Skeletal muscle tissue (tissue), 4 donors: Measurements from ENCODE around the gene KLK2. TPM values are rescaled to one million over a fixed set of nuclear protein-coding genes. Genes with fewer than 3 reads are reported as not detected.

Source experiments
- H3K27ac ChIP-seq: one replicate; pipeline ENCODE4 v1.7.0; 2013; ENCODE audit warnings: mild to moderate bottlenecking, low read depth, low read length, inconsistent platforms
- H3K27me3 ChIP-seq, 3 donors: one replicate each; pipeline ENCODE4 v1.7.0; 2013; ENCODE audit warnings: low read length in 3 of 3; ENCODE audit not compliant: control insufficient read depth in 3 of 3, insufficient read depth in 3 of 3
- H3K36me3 ChIP-seq, 3 donors: one replicate each; pipeline ENCODE4 v1.7.0; 2013; ENCODE audit warnings: low read length in 3 of 3; ENCODE audit not compliant: control insufficient read depth in 3 of 3, insufficient read depth in 3 of 3
- H3K4me1 ChIP-seq, 3 donors: one replicate each; pipeline ENCODE4 v1.7.0; 2013; ENCODE audit warnings: low read length in 3 of 3, mild to moderate bottlenecking in 3 of 3; ENCODE audit not compliant: control insufficient read depth in 3 of 3, insufficient read depth in 3 of 3
- H3K4me3 ChIP-seq, 3 donors: one replicate each; pipeline ENCODE4 v1.7.0; 2013; ENCODE audit warnings: low read length in 3 of 3
- H3K9ac ChIP-seq, 3 donors: one replicate each; pipeline ENCODE4 v1.7.0; 2013; ENCODE audit warnings: low read length in 3 of 3, mild to moderate bottlenecking in 3 of 3, moderate library complexity in 2 of 3, low read depth in 1 of 3
- H3K9me3 ChIP-seq, 3 donors: one replicate each; pipeline ENCODE4 v1.7.0; 2013; ENCODE audit warnings: low read length in 3 of 3; ENCODE audit not compliant: control insufficient read depth in 3 of 3
- total RNA-seq: library from RNA; depleted of rRNA; stranded (reverse); fragments of >200 nt; gene quantifications from one replicate; pipeline ENCODE4 v1.2.3, GENCODE V29; 2014
- donor health status: Osteomylitis.

The KLK2 gene
- total RNA-seq, 1 donor from 2014 or later, result not detected

DNA sequence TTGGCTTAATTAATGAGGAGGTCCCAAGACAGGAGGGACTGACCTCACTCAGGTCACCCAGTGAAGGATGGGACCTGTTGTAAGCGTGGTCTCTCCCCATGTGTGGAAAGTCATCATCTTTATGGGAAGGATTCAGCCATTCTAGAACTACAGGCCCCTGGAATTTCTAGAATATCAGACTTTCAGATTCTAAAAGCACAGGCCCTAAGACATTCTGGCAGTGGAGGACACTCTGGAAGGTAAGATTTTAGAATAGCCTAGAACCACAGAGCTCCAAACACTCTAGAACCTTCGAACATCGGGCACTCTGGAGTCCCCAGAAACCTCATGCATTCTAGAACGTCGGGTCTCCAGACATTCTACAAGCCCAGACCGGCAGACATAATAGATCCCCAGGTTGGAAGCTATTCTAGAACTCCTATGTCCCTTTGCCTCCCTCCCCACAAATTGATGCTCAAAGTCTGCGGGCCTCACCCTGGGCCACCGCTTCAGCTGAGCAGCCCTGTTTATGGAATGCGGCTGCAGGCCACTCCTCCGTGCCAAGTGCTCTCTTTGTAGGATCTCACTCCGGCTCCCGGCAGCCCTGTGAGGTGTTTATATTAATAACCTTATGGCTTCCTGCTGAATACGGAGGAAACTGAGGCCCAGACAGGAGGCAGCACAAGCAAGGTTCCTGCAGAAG lies 38.0 kb upstream of the KLK2 start:
- Histone ChIP-seq H3K36me3 (no peaks in the 10 kb centered on the region), H3K27me3 (peaks cover 33 to 53% (median 36%) of the 10 kb centered on the region in 3 donors), H3K9me3 (no peaks in the 10 kb centered on the region), H3K9ac (no peak overlapping the region), H3K27ac (no peak overlapping the region), H3K4me1 (peaks cover 6 to 9% (median 8%) of the 10 kb centered on the region in 3 donors), H3K4me3 (peak overlapping the region; percentile 50 to 71 (median 56))

GRCh38 chr19:50835785-50836542 lies 37.3 kb upstream of the KLK2 start:
- H3K27me3 ChIP-seq, result peaks cover 33 to 48% (median 36%) of the 10 kb centered on the region in 3 donors

DNA sequence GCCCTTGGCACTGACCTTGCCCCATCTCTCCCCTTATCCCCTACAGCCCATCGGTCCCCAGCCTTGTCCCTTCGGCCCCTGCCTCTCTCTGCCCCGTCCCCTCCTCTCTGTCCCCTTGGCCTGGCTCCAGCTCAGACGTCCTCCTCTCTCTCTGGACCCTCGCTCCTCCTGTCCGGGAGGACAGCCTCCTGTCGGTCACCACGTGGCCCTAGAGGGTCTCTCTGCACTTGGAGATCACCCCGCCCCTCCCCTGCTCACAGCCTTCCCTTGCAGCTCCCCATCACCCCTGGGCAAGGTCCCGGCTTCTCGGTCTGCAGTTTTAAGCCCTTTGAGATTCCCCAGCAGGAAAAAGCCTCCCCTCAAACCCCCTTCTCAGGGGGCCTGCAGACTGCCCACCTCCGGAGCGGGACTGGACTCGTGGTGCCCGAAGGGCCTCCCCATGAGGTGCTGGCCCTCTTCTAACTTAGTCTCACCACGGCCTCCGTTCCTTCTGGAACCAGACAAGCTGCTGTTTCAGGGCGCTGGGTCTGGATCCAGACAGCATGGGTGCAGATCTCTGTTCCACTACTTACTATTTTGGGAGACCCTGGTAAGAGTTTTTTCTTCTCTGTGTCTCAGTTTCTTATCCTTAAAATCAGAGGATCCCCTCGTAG lies 36.6 kb upstream of the KLK2 start:
- Histone ChIP-seq H3K27ac (no peak overlapping the region), H3K9ac (no peak overlapping the region), H3K27me3 (peaks cover 33 to 43% (median 33%) of the 10 kb centered on the region in 3 donors), H3K9me3 (no peaks in the 10 kb centered on the region), H3K36me3 (no peaks in the 10 kb centered on the region), H3K4me3 (no peak overlapping the region), H3K4me1 (peaks cover 6 to 9% (median 8%) of the 10 kb centered on the region in 3 donors)

More at GRCh38 chr19:50835785-50836542, 37.3 kb upstream of the KLK2 start:
- H3K9me3 ChIP-seq, result no peaks in the 10 kb centered on the region
- no peak overlapping the region for H3K27ac ChIP-seq
- H3K4me3 ChIP-seq, result peak overlapping the region; percentile 50 to 71 (median 56)
- peaks cover 6 to 9% (median 8%) of the 10 kb centered on the region in 3 donors for H3K4me1 ChIP-seq
- no peaks in the 10 kb centered on the region for H3K36me3 ChIP-seq
- H3K9ac ChIP-seq, result peak overlapping the region in 1 of 3 donors; percentile 25

- Histone ChIP-seq H3K9ac (no peak overlapping the region), H3K4me1 (peaks cover 6 to 9% (median 8%) of the 10 kb centered on the region in 3 donors), H3K27me3 (peaks cover 30 to 43% (median 33%) of the 10 kb centered on the region in 3 donors), H3K27ac (no peak overlapping the region), H3K4me3 (no peak overlapping the region), H3K9me3 (no peaks in the 10 kb centered on the region), H3K36me3 (no peaks in the 10 kb centered on the region)
Observed at GRCh38 chr19:50837300-50837699, 35.9 kb upstream of the KLK2 start.

DNA sequence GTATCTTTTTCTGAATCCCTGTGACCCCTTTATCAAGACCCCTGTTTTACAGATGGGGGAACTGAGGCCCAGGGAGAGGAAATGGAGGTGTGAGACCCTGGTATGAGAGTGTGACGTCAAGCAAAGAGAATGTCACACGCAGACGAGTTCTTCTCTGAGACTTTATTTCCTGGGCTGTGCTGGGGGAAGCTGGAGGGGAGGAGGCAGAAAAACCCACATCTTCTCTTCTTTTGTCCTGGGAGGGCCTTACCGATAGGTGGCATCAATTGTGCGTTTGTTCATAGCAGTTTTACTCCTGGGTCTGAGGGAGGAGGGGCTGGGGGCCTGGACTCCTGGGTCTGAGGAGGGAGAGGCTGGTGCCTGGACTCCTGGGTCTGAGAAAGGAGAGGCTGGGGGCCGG lies 35.0 kb upstream of the KLK2 start:
- peaks cover 28 to 35% (median 33%) of the 10 kb centered on the region in 3 donors for H3K27me3 ChIP-seq
- no peak overlapping the region for H3K27ac ChIP-seq
- H3K4me3 ChIP-seq, result no peak overlapping the region

GRCh38 chr19:50839712-50840655 lies 33.3 kb upstream of the KLK2 start:
- Histone ChIP-seq H3K4me1 (peaks cover 6 to 9% (median 8%) of the 10 kb centered on the region in 3 donors), H3K9ac (no peak overlapping the region), H3K27ac (no peak overlapping the region), H3K36me3 (no peaks in the 10 kb centered on the region), H3K27me3 (peaks cover 22 to 31% (median 29%) of the 10 kb centered on the region in 3 donors), H3K9me3 (peaks cover 0 to 3% (median 0%) of the 10 kb centered on the region in 3 donors), H3K4me3 (no peak overlapping the region)

More for the DNA sequence above, 35.0 kb upstream of the KLK2 start:
- Histone ChIP-seq H3K9me3 (no peaks in the 10 kb centered on the region), H3K4me1 (peaks cover 6 to 9% (median 8%) of the 10 kb centered on the region in 3 donors), H3K36me3 (no peaks in the 10 kb centered on the region), H3K9ac (no peak overlapping the region)

DNA sequence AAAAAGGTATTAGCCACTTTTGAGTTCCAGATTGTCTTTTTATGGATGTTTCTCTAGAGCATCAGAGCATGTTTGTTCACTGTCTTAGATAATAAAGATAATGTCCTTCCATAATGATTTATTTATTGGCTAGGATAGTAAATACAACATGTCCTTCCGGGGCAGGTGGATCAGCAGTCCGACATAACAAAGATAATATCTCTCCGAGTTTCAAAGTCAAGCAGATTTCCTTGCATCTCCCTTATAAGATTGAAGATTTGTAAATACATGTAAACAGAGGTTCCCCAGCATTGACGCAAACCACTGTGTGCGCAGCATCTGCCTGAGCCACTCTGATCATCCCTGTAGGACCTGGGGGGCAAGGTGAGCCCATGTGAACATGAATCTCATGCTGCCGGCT lies 31.1 kb upstream of the KLK2 start:
- Histone ChIP-seq H3K4me1 (no peaks in the 10 kb centered on the region), H3K36me3 (no peaks in the 10 kb centered on the region), H3K9me3 (peaks cover 0 to 3% (median 0%) of the 10 kb centered on the region in 3 donors), H3K27ac (no peak overlapping the region), H3K27me3 (peaks cover 9 to 14% (median 10%) of the 10 kb centered on the region in 3 donors), H3K9ac (no peak overlapping the region), H3K4me3 (no peak overlapping the region)

- peaks cover 1 to 8% (median 2%) of the 10 kb centered on the region in 3 donors for H3K27me3 ChIP-seq
- H3K9me3 ChIP-seq, result peaks cover 0 to 3% (median 0%) of the 10 kb centered on the region in 3 donors
- no peak overlapping the region for H3K4me3 ChIP-seq
- no peak overlapping the region for H3K27ac ChIP-seq
- H3K9ac ChIP-seq, result no peak overlapping the region
- H3K36me3 ChIP-seq, result no peaks in the 10 kb centered on the region
- H3K4me1 ChIP-seq, result no peaks in the 10 kb centered on the region
Observed at GRCh38 chr19:50843205-50843604, 30.0 kb upstream of the KLK2 start.

DNA sequence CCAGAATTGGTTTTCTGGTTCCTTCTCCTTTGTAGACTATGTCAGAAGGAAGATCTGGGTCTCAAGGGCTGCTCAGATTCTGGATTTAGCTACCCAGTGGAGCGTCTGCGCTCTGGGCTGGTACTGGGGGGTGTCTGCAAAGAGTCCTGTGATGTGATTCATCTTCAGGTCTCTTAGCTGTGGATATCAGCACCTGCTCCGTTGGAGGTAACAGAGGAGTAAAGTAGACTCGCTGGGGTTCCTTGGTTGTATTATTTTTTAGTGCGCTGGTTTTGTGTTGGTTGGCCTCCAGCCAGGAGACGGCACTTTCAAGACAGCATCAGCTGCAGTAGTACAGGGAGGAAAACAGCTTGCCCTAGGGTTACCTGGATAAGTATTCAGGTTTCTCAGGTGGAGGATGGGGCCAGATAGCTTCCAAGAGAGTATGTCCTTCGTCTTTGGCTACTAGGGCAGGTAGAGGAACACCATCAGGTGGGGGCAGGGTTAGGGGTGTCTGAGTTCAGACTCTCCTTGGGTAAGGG lies 29.5 kb upstream of the KLK2 start:
- no peak overlapping the region for H3K9ac ChIP-seq
- no peaks in the 10 kb centered on the region for H3K36me3 ChIP-seq
- no peak overlapping the region for H3K27ac ChIP-seq

More for the DNA sequence above, 29.5 kb upstream of the KLK2 start:
- Histone ChIP-seq H3K9me3 (peaks cover 0 to 3% (median 0%) of the 10 kb centered on the region in 3 donors), H3K27me3 (peaks cover 0 to 6% (median 0%) of the 10 kb centered on the region in 3 donors), H3K4me3 (no peak overlapping the region), H3K4me1 (no peaks in the 10 kb centered on the region)
